ENCODE measurements around the gene C1orf141.
A peak's percentile ranks its signal among the peaks of the same experiment; 100 is the strongest.
"Not testable (repeated sequence)": the region's sequence is repeated elsewhere in the genome, so short reads cannot be mapped to it uniquely, and the experiment has no call there.

C1orf141 gene

GRCh38 chr1:67134695-67135094 is at the start of gene C1orf141:
TSS of gene C1orf141 (minus strand) at chr1:67134970. CDS start at chr1:67127240, 7,730 bp downstream.
- no peak for DNase-seq (ENCODE audit: low read depth in 2 of 3, low spot score in 2 of 3)

- no peak for DNase-seq (ENCODE audit: low read depth in 2 of 3, low spot score in 2 of 3)
Measured at GRCh38 chr1:67175530-67176087, 40.8 kb upstream of the C1orf141 start.

DNA sequence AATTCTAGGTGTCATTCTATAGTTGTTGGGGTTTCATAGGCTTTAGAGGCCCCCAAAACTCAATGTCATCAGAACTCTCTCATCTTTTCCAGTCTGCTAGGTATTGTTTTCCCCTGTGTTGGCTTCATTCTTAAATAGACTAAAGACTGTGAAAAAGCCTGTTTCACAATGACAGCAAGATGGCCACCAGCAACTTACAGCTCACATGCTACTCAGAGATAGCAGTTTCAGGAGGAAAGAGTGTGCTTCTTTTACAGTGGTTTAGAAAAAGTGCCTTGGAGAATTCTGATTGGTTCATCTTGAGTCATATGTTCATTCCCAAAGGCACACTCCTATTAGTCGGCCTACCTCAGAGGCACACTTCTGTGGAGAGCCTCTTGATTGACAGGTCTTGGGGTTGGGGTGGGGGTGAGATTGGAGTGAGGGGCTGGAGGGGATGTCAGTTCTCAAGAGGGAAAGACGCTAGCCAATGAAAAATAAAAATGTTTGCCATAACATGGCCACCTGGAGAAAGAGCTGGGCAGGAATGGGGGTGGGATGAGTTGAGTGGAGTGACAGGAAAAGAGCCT is 40.0 kb upstream of the C1orf141 start:
- no peak for DNase-seq (ENCODE audit: low read depth in 2 of 3, low spot score in 2 of 3)

GRCh38 chr1:67173988-67174387 is 39.2 kb upstream of the C1orf141 start:
- DNase-seq (ENCODE audit: low read depth in 2 of 3, low spot score in 2 of 3), result no peak

- no peak for DNase-seq (ENCODE audit: low read depth in 2 of 3, low spot score in 2 of 3)
Measured at GRCh38 chr1:67171978-67172377, 37.2 kb upstream of the C1orf141 start.

- DNase-seq (ENCODE audit: low read depth in 2 of 3, low spot score in 2 of 3), result no peak
Measured at GRCh38 chr1:67171574-67171955, 36.8 kb upstream of the C1orf141 start.

GRCh38 chr1:67170751-67171573 is 36.2 kb upstream of the C1orf141 start:
- no peak for DNase-seq (ENCODE audit: low read depth in 2 of 3, low spot score in 2 of 3)

DNA sequence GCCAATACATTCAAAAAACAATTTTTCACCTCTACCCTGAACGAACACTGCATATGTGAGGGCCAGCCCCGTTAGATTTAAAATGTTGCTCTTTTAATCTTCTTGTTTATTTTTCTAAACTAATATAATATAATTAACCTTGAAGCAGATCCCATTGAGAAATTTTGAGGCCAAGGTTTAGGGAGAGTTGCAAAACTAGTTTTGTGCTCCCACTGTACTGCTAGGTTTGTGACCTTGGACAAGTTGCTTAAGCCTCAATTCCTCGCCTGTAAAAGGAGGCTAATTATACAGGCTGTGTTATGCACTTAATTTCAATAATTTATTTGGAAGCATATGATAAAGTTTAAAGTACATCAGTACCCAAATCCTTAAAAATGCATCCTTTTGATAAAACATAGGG is 35.2 kb upstream of the C1orf141 start:
- no peak for DNase-seq (ENCODE audit: low read depth in 2 of 3, low spot score in 2 of 3)

GRCh38 chr1:67169496-67169895 is 34.7 kb upstream of the C1orf141 start:
- DNase-seq (ENCODE audit: low read depth in 2 of 3, low spot score in 2 of 3), result no peak

- no peak for DNase-seq (ENCODE audit: low read depth in 2 of 3, low spot score in 2 of 3)
Measured at GRCh38 chr1:67166196-67166595, 31.4 kb upstream of the C1orf141 start, which contains the start of gene IL23R. TSS of gene IL23R (plus strand) at chr1:67166454. CDS start at chr1:67168121, 1,667 bp downstream.

GRCh38 chr1:67165468-67166041 is 30.8 kb upstream of the C1orf141 start:
- no peak for DNase-seq (ENCODE audit: low read depth in 2 of 3, low spot score in 2 of 3)

GRCh38 chr1:67162954-67163353 is 28.2 kb upstream of the C1orf141 start:
- no peak for DNase-seq (ENCODE audit: low read depth in 2 of 3, low spot score in 2 of 3)

DNA sequence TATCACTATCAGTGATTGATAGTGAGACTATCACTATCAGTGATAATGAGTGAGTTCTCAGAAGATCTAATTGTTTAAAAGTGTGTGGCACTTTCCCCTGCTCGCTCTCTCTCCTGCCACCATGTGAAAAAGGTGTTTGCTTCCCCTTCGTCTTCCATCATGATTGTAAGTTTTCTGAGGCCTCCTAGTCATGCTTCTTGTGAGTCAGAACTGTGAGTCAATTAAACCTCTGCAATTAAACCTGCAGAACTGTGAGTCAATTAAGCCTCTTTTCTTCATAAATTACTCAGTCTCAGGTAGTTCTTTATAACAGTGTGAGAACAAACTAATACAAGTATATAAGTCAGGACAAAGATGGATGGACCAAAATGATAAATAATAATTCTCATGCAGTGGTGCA is 24.5 kb upstream of the C1orf141 start:
- no peak for DNase-seq (ENCODE audit: low read depth in 2 of 3, low spot score in 2 of 3)

DNA sequence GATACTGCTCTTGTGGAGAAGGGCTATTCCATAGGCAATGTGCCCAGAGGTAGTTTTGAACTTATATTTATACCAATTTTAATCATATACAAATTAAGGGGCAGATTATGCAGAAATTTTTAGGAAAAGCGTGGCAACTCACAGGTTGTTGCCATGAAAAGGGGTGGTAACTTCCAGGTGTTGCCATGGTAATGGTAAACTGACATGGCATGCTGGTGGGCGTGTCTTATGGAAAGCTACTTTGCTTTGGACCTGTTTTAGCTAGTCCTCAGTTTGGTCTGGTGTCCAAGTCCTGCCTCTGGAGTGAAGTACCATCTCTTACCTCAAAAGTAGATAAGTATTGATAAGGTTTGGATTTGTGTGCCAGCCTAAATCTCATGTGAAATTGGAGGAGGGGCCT is 23.6 kb upstream of the C1orf141 start:
- DNase-seq (ENCODE audit: low read depth in 2 of 3, low spot score in 2 of 3), result no peak

DNA sequence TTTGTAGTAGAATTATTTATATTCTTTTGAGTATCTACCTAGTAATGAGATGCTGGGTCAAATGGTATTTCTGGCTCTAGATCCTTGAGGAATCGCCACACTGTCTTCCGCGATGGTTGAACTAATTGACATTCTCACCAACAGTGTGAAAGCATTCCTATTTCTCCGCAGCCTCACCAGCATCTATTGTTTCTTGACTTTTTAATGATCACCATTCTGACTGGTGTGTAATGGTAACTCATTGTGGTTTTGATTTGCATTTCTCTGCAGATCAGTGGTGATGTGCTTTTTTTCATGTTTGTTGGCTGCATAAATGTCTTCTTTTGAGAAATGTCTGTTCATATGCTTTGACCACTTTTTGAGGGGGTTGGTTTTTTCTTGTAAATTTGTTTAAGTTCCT is 16.2 kb upstream of the C1orf141 start:
- DNase-seq (ENCODE audit: low read depth in 2 of 3, low spot score in 2 of 3), result no peak

DNA sequence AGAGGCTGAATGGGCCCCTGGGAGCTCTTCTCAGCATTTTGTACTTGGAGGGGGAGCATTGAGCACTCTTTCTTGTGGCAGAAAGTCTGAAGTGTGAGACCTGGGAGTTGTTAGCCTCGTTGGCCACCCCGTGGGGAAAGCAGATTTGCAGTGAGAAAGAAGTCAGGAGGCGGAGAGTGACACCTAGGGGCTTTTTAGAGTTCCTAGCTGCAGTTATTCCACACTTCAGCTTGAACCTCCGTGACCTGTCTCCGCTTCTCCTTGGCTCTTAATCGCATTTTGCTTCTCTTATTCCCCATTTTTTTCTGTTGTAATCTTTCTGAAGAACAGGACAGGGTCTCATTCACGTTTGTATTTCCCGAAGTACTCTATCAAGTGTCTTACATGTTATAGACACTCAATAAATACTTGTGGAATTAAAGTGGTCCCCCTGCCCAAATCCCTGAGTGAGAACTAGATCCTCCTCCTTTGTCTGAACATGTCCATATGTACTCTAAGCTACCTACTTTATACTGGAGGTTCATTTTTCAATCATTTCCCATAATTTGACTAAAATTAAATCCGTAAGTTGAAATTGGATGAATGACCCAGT is 14.5 kb upstream of the C1orf141 start:
- peak in 1 of 3 experiments; percentile 29 for DNase-seq (ENCODE audit: low read depth in 2 of 3, low spot score in 2 of 3)

- DNase-seq (ENCODE audit: low read depth in 2 of 3, low spot score in 2 of 3), result no peak
Measured at GRCh38 chr1:67148516-67149178, 13.9 kb upstream of the C1orf141 start.

GRCh38 chr1:67147973-67148372 is 13.2 kb upstream of the C1orf141 start:
- not testable (repeated sequence) for DNase-seq (ENCODE audit: low read depth in 2 of 3, low spot score in 2 of 3)

GRCh38 chr1:67146539-67146938 is 11.8 kb upstream of the C1orf141 start:
- no peak for DNase-seq (ENCODE audit: low read depth in 2 of 3, low spot score in 2 of 3)

- no peak for DNase-seq (ENCODE audit: low read depth in 2 of 3, low spot score in 2 of 3)
Measured at GRCh38 chr1:67146101-67146500, 11.3 kb upstream of the C1orf141 start.

- DNase-seq (ENCODE audit: low read depth in 2 of 3, low spot score in 2 of 3), result no peak
Measured at GRCh38 chr1:67144696-67145095, 9.9 kb upstream of the C1orf141 start.

All from activated CD8-positive, alpha-beta memory T cell treated with anti-CD3 and anti-CD28 coated beads for 48 hours (primary cell).